GM18867 (cell line): ENCODE measurements around the gene PTPRF.
"Not testable (repeated sequence)": the region's sequence is repeated elsewhere in the genome, so short reads cannot be mapped to it uniquely, and the experiment has no call there.

Experiments
- ATAC-seq: cut with Tn5 transposase; IDR thresholded peaks from one replicate; pipeline ENCODE4 v1.9.1; 2021; ENCODE audit warnings: mild to moderate bottlenecking, moderate library complexity; ENCODE audit not compliant: unreplicated experiment

The PTPRF gene

GRCh38 chr1:43530483-43531106, at the start of gene PTPRF:
Gene PTPRF (plus strand): TSS chr1:43530883. CDS start chr1:43545076, 14,193 bp downstream.
- ATAC-seq = no peak

GRCh38 chr1:43481491-43481890, 49.2 kb upstream of the PTPRF start:
- ATAC-seq = no peak

- no peak for ATAC-seq
Measured at GRCh38 chr1:43482215-43482614, 48.5 kb upstream of the PTPRF start.

- no peak for ATAC-seq
Measured at GRCh38 chr1:43484367-43484766, 46.3 kb upstream of the PTPRF start.

- no peak for ATAC-seq
Measured at GRCh38 chr1:43488165-43488564, 42.5 kb upstream of the PTPRF start.

DNA sequence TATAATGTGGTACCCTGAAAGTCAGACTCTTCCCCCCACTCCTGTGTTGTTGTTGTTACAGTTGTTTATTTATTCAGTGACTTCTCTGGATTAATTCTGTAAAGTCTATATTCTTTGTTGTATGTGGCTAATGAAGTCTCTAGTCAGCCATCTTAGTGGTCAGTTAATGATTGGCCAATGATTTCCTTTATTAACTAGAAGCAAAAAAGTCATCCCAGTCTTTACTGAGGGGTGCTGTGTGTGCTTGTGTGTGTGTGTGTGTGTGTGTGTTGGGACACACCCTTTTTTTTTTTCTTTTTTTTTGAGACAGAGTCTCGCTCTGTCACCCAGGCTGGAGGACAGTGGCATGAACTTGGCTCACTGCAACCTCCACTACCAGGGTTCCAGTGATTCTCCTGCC, 39.6 kb upstream of the PTPRF start:
- no peak for ATAC-seq

DNA sequence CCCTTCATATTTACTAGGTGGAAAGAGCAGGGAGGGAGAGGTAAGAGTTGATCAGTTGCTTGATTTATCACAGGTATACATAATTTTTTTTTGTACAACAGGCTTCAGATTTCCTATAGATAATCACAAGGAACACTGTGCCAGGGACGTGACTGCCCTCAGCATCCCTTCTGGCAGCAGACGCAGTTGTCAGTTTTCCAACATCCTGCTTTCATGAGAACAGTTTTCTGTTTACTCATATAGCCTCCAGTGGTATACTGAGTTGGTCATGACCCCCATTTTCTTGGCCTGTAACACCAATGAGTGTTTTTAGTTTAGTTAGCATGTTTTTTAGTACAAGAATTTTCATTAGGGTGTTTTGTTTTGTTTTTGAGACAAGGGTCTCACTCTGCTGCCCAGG, 37.9 kb upstream of the PTPRF start:
- ATAC-seq = no peak

- ATAC-seq = no peak
Measured at GRCh38 chr1:43493661-43494450, 36.8 kb upstream of the PTPRF start.

GRCh38 chr1:43495204-43495603, 35.5 kb upstream of the PTPRF start:
- ATAC-seq = no peak

DNA sequence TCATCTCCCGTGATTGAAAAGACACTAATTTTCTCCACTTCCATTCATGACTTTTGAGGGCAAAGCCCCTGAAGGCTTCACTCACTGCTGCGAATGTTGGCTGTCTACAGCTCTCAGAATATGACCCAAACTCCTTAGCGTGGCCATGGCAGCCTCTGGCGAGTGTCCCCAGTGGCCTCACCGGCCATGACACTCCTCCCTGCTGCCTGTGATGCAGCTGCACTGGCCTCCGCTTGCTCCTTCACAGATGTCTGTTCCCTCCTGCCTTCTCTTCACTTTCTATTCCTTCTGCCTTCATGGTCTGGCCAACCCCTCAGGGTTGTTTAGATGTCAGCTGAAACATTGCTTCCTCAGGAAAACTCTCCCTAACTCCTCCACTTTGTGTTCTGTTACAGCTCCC, 30.8 kb upstream of the PTPRF start:
- ATAC-seq = no peak

DNA sequence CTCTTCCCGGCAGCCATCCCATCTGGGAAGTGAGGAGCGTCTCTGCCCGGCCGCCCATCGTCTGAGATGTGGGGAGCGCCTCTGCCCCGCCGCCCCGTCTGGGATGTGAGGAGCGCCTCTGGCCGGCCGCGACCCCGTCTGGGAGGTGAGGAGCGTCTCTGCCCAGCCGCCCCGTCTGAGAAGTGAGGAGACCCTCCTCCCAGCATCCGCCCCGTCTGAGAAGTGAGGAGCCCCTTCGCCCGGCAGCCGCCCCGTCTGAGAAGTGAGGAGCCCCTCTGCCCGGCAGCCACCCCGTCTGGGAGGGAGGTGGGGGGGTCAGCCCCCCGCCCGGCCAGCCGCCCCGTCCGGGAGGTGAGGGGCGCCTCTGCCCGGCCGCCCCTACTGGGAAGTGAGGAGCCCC, 28.9 kb upstream of the PTPRF start:
- ATAC-seq = not testable (repeated sequence)

DNA sequence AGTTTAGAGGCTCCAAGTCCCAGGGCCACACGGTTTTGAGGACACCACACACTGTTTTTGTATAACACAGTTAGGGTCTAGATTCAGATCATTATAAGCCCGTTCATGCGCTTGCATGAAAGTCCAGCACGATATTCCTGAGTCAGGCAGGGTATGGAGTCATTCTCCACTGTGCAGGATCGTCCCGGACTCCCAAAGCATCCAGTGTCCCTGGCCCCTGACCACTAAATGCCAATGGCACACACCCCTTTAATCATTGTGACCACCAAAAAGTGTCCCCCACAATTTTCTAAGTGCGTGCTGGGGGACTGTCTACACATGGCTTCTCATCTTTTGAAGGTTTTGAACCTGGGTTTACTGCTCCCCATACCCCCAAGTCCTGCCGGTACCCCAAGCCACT, 27.1 kb upstream of the PTPRF start:
- ATAC-seq = no peak

DNA sequence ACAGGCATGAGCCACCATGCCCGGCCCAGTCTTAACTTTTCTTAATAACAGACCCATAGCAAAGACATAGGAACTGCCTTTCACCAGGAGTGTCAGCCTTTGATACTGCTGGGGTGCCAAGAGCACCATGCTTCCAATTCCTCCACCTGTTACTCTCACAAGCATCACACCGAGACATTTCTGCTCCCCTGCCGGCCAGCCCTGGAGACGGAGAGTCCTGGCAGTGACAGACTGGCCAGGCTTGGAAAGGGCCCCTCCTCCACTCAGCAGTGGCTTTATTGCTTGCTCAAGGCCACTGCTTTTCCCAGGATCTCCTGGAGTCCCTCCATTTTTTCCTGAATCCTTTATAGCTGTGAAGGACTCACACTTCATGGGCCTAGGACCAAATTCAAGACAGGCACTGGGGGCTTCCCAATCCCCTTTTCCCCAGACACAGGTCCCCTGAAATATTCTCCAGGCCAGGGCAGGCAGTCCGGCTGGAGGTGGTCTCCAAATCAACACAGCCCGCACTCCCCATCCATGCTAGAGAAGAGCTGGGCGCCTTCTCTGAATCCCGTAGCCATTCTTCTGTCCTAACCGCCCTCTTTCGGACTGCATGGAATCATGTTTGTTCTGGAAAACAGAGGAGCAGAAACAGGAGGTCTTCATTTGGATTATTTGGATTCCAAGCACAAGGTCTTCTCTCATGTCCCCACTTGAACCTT, 25.5 kb upstream of the PTPRF start:
- ATAC-seq = no peak

DNA sequence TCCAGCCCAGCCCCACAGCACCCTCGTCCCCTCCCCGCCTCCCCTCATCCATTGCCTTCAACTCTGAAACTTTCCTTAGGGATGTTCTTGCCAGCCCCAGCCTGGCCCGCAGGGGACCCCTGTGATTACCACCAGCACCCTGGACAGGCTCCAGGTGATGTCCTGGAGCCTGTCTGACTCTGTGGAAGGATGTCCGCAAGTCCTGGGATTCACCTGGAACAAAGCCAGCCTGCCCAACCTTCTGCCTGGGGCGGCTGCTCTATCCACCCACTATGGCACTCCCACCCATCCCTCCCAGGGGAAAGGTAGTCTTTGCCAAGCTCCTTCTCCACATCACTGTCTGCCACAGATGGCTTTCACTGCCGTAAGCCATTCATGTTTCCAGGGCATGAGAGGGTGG, 24.4 kb upstream of the PTPRF start:
- no peak for ATAC-seq

- no peak for ATAC-seq
Measured at GRCh38 chr1:43507296-43508295, 23.1 kb upstream of the PTPRF start.

- ATAC-seq = no peak
Measured at GRCh38 chr1:43509007-43509739, 21.5 kb upstream of the PTPRF start.

DNA sequence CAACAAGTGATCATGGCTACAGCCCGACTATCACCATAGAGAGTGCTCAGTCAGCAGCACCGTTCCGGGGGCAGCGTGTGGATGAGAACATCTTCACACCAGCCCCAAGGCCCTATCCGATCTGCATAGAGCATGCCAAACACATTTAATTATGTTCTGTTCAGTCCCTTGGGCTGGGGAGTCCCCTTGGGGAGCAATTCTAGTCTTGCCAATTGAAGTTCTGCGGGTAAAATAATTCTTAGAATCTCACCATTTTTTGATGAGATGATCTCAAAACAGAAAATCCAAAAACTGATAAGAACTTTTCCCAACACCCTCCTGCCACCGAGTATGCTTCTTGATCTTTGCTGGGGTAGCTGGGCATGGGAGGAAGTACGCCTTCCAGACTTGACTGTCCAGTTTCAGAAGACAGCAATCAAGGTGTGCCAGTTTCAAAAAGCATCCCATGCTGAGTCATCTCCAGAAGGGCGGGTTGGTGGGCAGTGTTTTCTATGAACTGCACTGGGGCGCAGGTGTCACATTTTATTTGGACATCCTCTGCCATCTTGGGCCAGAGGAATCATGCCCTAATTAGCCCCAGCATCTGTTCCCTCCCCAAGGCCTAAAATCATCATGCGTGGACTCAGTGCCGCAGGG, 20.8 kb upstream of the PTPRF start:
- ATAC-seq = peak; percentile 51

DNA sequence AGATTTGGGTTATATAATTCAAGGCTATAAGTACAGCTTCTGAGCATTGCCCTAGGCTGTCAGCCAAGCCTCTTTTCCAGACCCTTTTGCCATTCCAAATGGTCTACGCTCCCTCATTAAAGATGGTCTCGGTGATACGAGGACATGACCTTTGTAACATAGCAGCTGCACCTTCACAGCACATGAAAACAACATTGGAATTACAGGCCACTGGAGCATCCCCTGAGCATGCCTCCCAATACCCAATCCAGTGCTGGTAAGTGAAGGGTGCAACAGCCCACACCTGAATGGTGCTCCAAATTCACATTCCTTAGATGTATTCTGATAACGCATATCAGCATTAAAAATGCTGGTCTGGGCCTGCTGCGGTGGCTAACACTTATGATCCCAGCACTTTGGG, 20.1 kb upstream of the PTPRF start:
- ATAC-seq = no peak

DNA sequence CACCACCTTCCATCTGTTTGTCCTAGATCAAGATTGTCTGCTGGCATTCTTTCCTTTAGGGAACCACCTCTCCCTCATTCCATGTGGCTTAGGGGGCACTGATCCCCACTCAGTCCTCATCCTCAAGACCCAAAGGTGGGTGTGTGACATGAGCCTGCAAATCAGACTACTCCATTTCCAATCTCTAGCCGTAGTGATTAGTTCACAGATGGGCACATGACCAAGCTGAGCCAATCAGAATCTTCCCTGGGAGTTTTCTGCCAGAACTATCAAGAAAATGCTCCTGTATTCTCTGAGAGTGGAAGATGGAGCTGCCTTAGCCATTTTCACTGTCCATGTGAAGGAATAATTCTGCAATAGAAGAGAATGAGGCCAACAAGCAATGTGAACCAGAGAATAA, 19.3 kb upstream of the PTPRF start:
- ATAC-seq = no peak

GRCh38 chr1:43512133-43512532, 18.6 kb upstream of the PTPRF start:
- no peak for ATAC-seq
